ENCODE measurements around the gene SPEF1. TPM values are rescaled to one million over a fixed set of nuclear protein-coding genes. Genes with fewer than 3 reads are reported as not detected.
A peak's percentile ranks its signal among the peaks of the same experiment; 100 is the strongest.

The SPEF1 gene
- total RNA-seq, 3 donors from 2014 or later, result 0.19 TPM; not detected in 2

DNA sequence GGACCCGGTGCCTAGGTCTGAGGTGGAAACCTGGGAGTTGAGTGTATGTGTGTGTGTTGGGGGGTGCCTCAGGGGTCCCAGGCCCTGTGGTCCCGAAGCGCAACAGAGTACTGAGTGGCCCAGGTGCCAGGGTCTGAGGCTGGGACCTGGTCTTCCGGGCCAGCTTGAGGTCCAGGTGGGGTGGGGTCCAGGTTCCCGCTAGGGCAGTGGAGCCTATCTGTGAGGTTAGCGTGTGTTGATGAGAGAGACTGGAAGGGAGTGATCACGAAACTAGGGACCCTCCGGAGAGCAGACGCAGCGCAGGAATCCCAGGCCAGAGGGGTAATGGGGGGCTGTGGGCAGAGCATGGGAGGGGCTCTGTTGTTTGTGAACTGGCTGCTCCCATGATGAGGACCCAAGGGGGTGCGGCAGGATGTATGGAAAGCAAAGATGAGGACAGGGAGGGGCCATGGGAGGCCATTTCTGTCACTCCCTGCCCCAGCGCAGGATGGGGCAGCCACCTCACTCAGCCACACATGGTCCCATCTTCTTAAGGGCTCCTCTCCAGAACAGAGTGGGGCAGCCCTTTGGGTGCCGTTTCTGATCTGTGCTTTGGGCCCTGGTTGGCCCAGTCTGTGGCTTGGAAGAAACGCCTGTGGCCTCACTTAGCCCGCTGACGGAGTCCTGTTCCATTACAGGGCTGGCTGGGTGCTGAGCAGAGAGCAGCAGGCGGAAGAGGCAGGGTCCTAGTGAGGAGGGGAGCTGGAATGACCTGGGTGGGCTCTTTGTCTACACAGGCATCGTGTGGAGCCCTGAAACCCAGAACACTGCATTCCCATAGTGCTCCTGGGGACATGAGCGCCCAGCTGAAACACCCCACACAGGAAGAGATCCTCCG, 47.9 kb downstream of the SPEF1 start:
- Histone ChIP-seq H3K9me3 (no peaks in the 10 kb centered on the region), H3K4me1 (ENCODE audit: low read depth) (peaks cover 7% of the 10 kb centered on the region), H3K36me3 (ENCODE audit: low read depth) (no peaks in the 10 kb centered on the region), H3K4me3 (no peak overlapping the region)
- no peak for ATAC-seq
- peak in 1 of 3 donors; percentile 23 for DNase-seq
- TF ChIP-seq, protein P1, sequence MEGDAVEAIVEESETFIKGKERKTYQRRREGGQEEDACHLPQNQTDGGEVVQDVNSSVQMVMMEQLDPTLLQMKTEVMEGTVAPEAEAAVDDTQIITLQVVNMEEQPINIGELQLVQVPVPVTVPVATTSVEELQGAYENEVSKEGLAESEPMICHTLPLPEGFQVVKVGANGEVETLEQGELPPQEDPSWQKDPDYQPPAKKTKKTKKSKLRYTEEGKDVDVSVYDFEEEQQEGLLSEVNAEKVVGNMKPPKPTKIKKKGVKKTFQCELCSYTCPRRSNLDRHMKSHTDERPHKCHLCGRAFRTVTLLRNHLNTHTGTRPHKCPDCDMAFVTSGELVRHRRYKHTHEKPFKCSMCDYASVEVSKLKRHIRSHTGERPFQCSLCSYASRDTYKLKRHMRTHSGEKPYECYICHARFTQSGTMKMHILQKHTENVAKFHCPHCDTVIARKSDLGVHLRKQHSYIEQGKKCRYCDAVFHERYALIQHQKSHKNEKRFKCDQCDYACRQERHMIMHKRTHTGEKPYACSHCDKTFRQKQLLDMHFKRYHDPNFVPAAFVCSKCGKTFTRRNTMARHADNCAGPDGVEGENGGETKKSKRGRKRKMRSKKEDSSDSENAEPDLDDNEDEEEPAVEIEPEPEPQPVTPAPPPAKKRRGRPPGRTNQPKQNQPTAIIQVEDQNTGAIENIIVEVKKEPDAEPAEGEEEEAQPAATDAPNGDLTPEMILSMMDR (IDR thresholded peaks at IDR 0.05), result no peak
- intact Hi-C loops (cut with DNase I, micrococcal nuclease), result no loop called here

DNA sequence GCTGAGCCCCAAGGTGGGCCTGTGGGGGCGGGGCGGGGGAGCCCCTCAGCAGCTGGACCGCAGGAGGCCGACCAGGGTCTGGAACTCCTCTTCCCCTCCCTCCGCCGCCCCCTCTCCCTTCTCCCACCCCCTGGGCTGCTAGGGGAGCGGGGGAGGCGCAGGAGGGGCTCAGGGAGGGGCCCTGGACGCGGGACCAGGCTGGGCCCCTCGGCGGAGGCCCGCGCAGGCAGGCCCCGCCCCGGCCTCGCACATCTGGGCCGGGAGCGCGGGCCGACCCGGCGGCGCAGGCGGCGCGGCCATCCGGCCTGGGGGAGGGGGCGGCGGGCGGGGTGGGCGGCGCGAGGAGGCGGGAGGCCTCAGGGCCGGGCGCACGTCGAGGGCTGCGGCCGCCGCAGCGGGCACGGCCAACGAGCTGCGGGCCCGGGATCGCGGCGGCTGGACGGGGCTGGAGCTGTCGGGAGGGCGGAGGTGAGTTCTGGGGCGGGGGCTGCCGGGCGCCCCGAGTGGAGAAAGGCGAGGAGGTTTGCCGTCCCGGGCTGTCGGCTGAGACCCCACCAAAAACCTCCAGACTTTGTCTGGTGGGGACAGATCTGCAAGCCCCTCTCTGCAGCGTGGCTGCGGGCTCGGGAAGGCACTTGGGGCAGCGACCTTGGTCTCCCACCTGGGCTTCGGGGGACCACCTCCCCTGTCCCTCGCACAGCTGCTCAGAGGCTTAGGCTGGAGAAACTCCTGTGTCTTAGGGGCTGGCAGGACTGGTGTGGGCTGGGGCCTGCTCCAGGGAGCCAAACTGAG, 48.7 kb downstream of the SPEF1 start, which contains the start of gene HSPA12B:
TSS of gene HSPA12B (plus strand) at position 359 of the 792 bp plus-strand sequence. CDS start 5,990 bp downstream, outside the sequence.
- peaks cover 7% of the 10 kb centered on the region for H3K4me1 ChIP-seq (ENCODE audit: low read depth)
- ATAC-seq, result no peak
- DNase-seq, result peak in 1 of 3 donors; percentile 23
- intact Hi-C loops (cut with DNase I, micrococcal nuclease), result no loop called here
- no peak within 1 kb of the TSS for H3K4me3 ChIP-seq
- TF ChIP-seq, protein P1 (IDR thresholded peaks at IDR 0.05), result no peak
- H3K9me3 ChIP-seq, result no peaks in the 10 kb centered on the region
- no peaks in the 10 kb centered on the region for H3K36me3 ChIP-seq (ENCODE audit: low read depth)

DNA sequence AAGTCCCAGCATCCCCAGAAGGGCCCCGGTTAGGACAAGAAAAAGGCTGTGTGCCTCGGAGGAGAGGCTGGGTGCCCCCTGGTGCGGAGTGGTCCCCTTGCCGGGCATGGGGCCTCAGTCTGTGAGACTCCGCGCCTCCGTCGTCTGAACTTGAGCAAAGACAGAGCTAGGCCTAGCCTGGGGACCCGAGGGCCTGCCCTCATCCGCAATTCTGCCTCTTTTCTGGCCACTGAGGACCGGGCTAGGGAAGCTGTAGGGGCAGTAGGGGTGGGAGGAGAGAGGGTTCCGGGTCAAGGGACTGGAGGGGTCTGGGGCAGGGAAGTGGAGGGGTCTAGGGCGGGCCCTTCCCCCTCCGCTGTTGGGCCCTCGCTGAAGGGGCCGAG, 49.3 kb downstream of the SPEF1 start:
- no peak for ATAC-seq
- DNase-seq, result no peak
- intact Hi-C loops (cut with DNase I, micrococcal nuclease), result no loop called here
- Histone ChIP-seq H3K4me3 (no peak overlapping the region), H3K9me3 (no peaks in the 10 kb centered on the region), H3K4me1 (ENCODE audit: low read depth) (peaks cover 7% of the 10 kb centered on the region), H3K36me3 (ENCODE audit: low read depth) (no peaks in the 10 kb centered on the region)
- TF ChIP-seq, protein P1 (IDR thresholded peaks at IDR 0.05), result no peak

DNA sequence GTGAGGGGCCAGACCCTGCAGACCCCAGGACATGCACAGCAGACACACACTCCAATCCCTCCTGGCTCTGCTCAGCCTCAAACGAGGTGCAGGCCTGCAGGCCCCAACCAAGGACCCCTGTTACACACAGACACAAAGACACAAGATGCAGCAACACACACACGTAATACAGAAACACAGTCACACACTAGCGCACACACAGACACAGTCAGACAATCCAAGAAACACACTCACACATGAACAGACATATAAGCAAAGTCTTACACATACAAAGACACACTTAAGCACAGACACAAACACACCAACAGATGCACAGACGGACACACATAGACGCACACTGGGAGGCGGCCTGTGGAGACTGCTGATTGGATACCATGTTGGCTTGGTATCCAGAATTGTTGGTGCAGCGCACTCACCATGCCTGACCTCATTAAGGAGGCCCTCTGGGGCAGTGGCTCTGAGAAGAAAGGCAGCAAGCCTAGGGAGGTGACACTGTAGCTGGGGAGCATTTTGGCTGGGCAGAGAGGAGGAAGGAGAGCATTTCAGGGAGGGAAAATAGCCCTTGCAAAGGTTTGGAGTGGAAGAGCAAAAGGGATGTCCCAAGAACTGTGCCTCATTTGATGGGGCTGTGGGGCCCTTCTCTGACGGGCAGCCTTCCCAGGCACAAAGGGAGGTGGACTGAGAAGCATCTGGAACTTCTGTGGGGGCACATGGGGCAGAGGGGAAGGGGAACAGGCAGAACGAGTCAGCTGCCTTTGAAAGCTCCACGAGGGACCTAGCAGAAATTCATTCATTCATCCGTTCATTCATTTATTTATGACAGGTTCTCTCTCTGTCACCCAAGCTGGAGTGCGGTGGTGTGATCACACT, 50.2 kb downstream of the SPEF1 start:
- ATAC-seq, result no peak
- Histone ChIP-seq H3K4me1 (ENCODE audit: low read depth) (peaks cover 7% of the 10 kb centered on the region), H3K9me3 (no peaks in the 10 kb centered on the region), H3K36me3 (ENCODE audit: low read depth) (no peaks in the 10 kb centered on the region), H3K4me3 (no peak overlapping the region)
- peak in 1 of 3 donors; percentile 7 for DNase-seq
- TF ChIP-seq, protein P1 (IDR thresholded peaks at IDR 0.05), result no peak
- intact Hi-C loops (cut with DNase I, micrococcal nuclease), result no loop called here
